ENCODE data around the gene COL2A1. TPM values are rescaled to one million over a fixed set of nuclear protein-coding genes. Genes with fewer than 3 reads are reported as not detected.

Gene COL2A1
- total and polyA plus RNA-seq, 2 experiments from 2014 or later: not detected

DNA sequence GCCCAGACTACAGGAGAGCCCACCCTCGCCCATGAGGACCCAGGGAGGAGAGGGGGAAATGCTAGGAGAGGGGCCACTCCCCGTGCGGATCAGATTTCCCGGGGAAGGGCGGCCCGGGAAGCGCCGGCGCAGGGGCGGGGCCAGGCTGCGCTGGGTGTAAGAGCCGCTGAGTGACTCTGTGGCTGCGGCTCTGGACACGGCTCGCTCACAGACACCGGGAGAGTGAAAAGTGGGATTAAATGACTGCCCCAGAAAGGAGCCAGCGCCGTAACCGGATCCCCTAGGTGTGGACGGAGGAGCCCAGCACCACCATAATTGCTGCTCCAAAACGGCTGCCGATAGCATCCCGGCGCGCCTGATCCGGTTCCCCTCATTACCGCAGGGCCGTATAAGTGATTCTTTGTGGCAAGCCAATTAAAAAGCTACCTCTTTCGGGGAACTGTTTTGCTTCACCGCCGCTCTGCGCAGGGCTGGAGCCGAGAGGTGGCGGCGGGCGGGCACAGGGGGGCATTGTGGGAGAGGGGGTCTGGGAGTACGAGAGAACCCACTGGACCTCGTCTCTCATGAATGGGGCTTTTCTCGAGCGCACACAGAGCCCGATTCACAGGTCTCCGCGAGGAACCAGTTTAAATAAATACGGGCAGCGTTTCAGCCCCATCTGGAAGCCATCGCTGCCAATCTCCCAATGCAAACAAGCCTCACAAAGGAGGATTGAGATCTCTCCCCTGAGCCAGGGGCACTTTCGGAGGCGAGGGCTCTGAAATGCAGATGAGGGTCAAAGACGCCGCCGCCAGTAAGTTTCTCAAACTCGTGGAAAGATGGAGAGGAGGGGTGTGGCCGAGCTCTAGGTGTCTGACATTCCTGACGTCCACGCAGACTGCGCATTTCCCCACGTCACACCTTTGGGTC lies 2.5 kb downstream of the COL2A1 start:
- H3K27ac ChIP-seq: peak overlapping the region; percentile 14; the same call in 1 of the 2 replicates
- in situ Hi-C loops (cut with MboI): no loop called here
- peak overlapping the region; percentile 89 for H3K4me2 ChIP-seq (ENCODE audit: unreplicated experiment)
- no peaks in the 10 kb centered on the region for H3K9me2 ChIP-seq (ENCODE audit: insufficient read depth)
- H3K9ac ChIP-seq: peak overlapping the region; percentile 72
- H3K4me3 ChIP-seq: peak overlapping the region; percentile 74
- no peaks in the 10 kb centered on the region for H3F3A ChIP-seq (ENCODE audit: insufficient read depth)
- H3K27me3 ChIP-seq (replicated peaks; ENCODE audit: insufficient read depth): peaks cover 63% of the 10 kb centered on the region
- TF ChIP-seq EZH2phosphoT487 (IDR thresholded peaks at IDR 0.05; ENCODE audit: insufficient read depth, low read depth) (no peak), EZH2 (IDR thresholded peaks at IDR 0.05; ENCODE audit: insufficient read depth, poor library complexity, severe bottlenecking) (peak; percentile 44)
- H3K36me3 ChIP-seq (ENCODE audit: low read depth): no peaks in the 10 kb centered on the region
- H3K4me1 ChIP-seq (ENCODE audit: insufficient read depth): peaks cover 6% of the 10 kb centered on the region; the same call in 1 of the 2 replicates
- H4K20me1 ChIP-seq (ENCODE audit: insufficient read depth): no peaks in the 10 kb centered on the region
- DNase-seq: peak; percentile 72
- peak overlapping the region; percentile 93 for H2AFZ ChIP-seq
- no peaks in the 10 kb centered on the region for H3K79me2 ChIP-seq (ENCODE audit: insufficient read depth)
- WGBS, 2 experiments (ENCODE audit: low coverage in 1 of 2, low lambda C conversion rate in 2 of 2, missing lambda C conversion rate in 2 of 2): 0 to 1% methylated on average over 47 to 57 of the region's 57 CpGs
- H3K9me3 ChIP-seq (ENCODE audit: low read depth): no peaks in the 10 kb centered on the region

DNA sequence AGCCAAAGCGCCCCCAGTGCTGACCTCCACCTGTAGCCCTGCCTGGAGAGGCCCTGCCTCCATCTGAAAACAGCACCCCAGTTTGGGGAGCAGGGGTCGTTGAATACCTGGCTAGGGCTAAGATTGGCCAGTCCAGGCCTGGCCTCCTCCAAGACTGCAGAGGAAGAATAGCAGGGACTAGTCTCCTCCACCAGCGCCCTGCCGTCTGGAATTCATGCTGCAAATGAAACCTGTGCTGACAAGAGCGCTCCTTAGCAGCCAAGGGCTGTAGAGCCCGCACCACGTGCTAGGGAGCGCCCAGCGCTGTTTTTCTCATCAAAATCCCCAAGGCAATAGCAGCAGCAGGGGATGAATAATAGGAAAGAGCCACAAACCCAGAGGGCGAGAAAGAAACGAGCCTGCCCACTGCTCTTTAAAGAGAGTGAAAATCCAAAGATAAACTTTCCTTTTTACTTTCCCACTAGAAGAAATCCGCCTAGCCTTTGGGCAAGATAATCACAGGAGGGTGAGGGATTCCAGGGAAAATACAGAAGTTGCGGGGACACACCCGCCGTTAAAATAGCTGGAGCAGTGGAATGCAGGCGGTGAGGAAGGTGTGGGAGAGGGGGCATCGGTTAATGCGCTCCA lies 3.3 kb downstream of the COL2A1 start:
- peak; percentile 86 for DNase-seq
- Histone ChIP-seq H3K9me2 (ENCODE audit: insufficient read depth) (no peaks in the 10 kb centered on the region), H3K9ac (peak overlapping the region; percentile 72)

DNA sequence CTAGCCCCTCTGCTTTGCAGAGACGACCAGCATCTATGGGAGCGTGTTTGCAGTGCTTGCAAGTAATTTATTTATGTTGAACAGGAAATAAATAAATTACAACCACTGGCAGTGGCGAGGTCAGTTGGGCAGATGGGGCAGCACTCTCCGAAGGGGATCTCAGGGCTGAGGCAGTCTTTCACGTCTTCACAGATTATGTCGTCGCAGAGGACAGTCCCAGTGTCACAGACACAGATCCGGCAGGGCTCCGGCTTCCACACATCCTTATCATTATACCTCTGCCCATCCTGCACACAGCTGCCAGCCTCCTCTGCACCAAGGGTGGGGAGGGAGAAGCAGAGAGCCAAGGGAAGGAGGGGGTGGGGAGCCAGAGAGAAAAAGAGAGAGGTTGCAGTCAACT lies 4.5 kb downstream of the COL2A1 start:
- Histone ChIP-seq H3K9ac (no peak overlapping the region), H3K36me3 (ENCODE audit: low read depth) (no peaks in the 10 kb centered on the region), H2AFZ (no peak overlapping the region), H3K9me3 (ENCODE audit: low read depth) (no peaks in the 10 kb centered on the region), H4K20me1 (ENCODE audit: insufficient read depth) (no peaks in the 10 kb centered on the region), H3K79me2 (ENCODE audit: insufficient read depth) (no peaks in the 10 kb centered on the region), H3K4me1 (ENCODE audit: insufficient read depth) (peaks cover 6% of the 10 kb centered on the region; the same call in 1 of the 2 replicates), H3K4me2 (ENCODE audit: unreplicated experiment) (no peak overlapping the region), H3K27me3 (replicated peaks; ENCODE audit: insufficient read depth) (peaks cover 54% of the 10 kb centered on the region), H3K27ac (no peak overlapping the region), H3K4me3 (no peak overlapping the region), H3F3A (ENCODE audit: insufficient read depth) (no peaks in the 10 kb centered on the region), H3K9me2 (ENCODE audit: insufficient read depth) (no peaks in the 10 kb centered on the region)
- WGBS, 2 experiments (ENCODE audit: low coverage in 1 of 2, low lambda C conversion rate in 2 of 2, missing lambda C conversion rate in 2 of 2): 43 to 45% methylated on average over 9 of the region's 9 CpGs
- in situ Hi-C loops (cut with MboI): no loop called here
- no peak for DNase-seq
- no peak for TF ChIP-seq EZH2phosphoT487 (IDR thresholded peaks at IDR 0.05; ENCODE audit: insufficient read depth, low read depth)
- no peak for TF ChIP-seq EZH2 (IDR thresholded peaks at IDR 0.05; ENCODE audit: insufficient read depth, poor library complexity, severe bottlenecking)

More for the DNA sequence above, 3.3 kb downstream of the COL2A1 start:
- Histone ChIP-seq H3K9me3 (ENCODE audit: low read depth) (no peaks in the 10 kb centered on the region), H3K27ac (peak overlapping the region; percentile 14; the same call in 1 of the 2 replicates), H2AFZ (peak overlapping the region; percentile 93), H3F3A (ENCODE audit: insufficient read depth) (no peaks in the 10 kb centered on the region), H3K4me3 (peak overlapping the region; percentile 74), H4K20me1 (ENCODE audit: insufficient read depth) (no peaks in the 10 kb centered on the region), H3K4me2 (ENCODE audit: unreplicated experiment) (peak overlapping the region; percentile 89), H3K4me1 (ENCODE audit: insufficient read depth) (peaks cover 6% of the 10 kb centered on the region; the same call in 1 of the 2 replicates), H3K36me3 (ENCODE audit: low read depth) (no peaks in the 10 kb centered on the region), H3K27me3 (replicated peaks; ENCODE audit: insufficient read depth) (peaks cover 62% of the 10 kb centered on the region), H3K79me2 (ENCODE audit: insufficient read depth) (no peaks in the 10 kb centered on the region)
- TF ChIP-seq EZH2phosphoT487 (IDR thresholded peaks at IDR 0.05; ENCODE audit: insufficient read depth, low read depth) (no peak), EZH2 (IDR thresholded peaks at IDR 0.05; ENCODE audit: insufficient read depth, poor library complexity, severe bottlenecking) (no peak)
- in situ Hi-C loops (cut with MboI): no loop called here
- WGBS, 2 experiments (ENCODE audit: low coverage in 1 of 2, low lambda C conversion rate in 2 of 2, missing lambda C conversion rate in 2 of 2): 10 to 12% methylated on average over 18 of the region's 18 CpGs

DNA sequence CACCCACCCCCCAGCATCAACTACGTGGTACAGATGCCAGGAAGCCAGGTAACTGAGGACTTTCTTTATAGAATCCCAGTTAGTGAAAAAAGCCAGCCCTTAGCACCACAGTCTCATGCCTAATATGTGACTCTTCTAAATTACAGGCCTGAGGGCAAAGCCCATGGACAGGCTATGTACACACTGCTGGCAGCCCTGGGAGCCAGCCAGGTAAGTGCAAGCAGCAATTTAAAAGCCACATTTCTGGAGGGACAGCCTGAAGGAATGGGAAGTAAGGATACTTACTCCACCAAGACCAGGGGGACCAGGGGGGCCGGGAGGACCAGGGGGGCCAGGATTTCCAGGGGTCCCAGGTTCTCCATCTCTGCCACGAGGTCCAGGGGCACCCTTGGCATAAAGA lies 7.0 kb downstream of the COL2A1 start:
- 10 to 19% methylated on average over 3 of the region's 3 CpGs for WGBS, 2 experiments (ENCODE audit: low coverage in 1 of 2, low lambda C conversion rate in 2 of 2, missing lambda C conversion rate in 2 of 2)
- H3K4me3 ChIP-seq: no peak overlapping the region
- H3K27ac ChIP-seq: no peak overlapping the region
- no peak overlapping the region for H3K9ac ChIP-seq
- no peaks in the 10 kb centered on the region for H4K20me1 ChIP-seq (ENCODE audit: insufficient read depth)
- H3K36me3 ChIP-seq (ENCODE audit: low read depth): no peaks in the 10 kb centered on the region
- in situ Hi-C loops (cut with MboI): no loop called here
- no peaks in the 10 kb centered on the region for H3K9me3 ChIP-seq (ENCODE audit: low read depth)
- H3K4me2 ChIP-seq (ENCODE audit: unreplicated experiment): no peak overlapping the region
- H3F3A ChIP-seq (ENCODE audit: insufficient read depth): no peaks in the 10 kb centered on the region
- H2AFZ ChIP-seq: no peak overlapping the region
- no peaks in the 10 kb centered on the region for H3K79me2 ChIP-seq (ENCODE audit: insufficient read depth)
- DNase-seq: no peak
- peaks cover 3% of the 10 kb centered on the region; the same call in 1 of the 2 replicates for H3K4me1 ChIP-seq (ENCODE audit: insufficient read depth)
- H3K27me3 ChIP-seq (replicated peaks; ENCODE audit: insufficient read depth): peaks cover 52% of the 10 kb centered on the region
- TF ChIP-seq EZH2 (IDR thresholded peaks at IDR 0.05; ENCODE audit: insufficient read depth, poor library complexity, severe bottlenecking): no peak
- no peak for TF ChIP-seq EZH2phosphoT487 (IDR thresholded peaks at IDR 0.05; ENCODE audit: insufficient read depth, low read depth)
- H3K9me2 ChIP-seq (ENCODE audit: insufficient read depth): no peaks in the 10 kb centered on the region
